Measurements from ENCODE around the gene NCAM1.

NCAM1 gene

DNA sequence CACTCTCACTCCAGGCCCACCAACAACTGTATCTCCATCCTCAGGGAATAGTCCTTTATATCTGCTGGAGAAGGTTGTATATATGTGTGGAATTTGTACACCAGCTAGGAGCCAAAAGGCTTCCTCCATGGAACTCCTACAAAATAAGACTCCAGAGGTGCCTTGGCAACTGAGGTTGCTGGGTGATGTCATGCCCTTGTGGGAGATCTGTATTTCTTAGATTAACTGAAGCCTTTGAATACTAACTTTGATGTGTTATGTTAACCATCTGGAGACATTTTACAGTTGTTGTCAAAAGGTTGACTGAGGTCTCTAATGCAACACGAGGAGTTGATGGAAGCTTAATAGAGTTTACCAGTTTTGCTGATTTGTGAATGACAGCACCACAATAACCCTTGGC, 213.7 kb downstream of the NCAM1 start:
- no peak for DNase-seq

DNA sequence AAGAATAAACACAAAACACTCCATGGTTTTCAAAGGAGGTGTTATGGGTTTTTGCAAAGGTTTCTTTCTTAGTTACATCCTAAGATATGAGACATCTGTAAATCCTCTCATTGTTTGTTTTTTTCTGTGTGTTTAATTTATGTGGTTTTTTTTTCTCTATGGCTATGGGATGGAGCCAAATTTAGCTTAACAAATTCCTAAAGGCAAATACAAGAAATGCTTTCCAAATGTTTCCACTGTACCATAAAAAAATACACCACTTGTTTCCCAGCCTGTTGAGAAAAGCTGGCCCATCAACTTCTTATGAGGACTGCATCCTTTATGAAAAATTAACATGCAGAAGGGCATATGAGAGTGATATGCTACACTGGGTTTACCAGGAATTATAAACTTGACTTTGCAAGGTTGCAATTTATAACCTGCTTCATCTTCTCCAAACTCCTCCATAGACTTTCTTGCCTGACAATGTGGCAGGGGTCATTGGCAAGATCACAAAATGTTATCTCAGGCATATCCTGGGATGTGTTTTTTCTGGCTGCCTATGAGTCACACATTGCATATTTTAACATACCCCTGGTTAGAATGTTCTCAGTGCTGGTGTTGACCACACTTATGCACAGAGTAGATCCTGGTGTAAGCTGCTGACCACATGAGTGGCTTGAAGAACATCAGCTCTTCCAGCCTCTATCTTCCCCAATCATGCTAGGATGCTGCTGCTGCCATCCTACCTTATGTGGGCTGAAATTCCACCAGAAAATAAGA, 215.6 kb downstream of the NCAM1 start:
- no peak for DNase-seq

DNA sequence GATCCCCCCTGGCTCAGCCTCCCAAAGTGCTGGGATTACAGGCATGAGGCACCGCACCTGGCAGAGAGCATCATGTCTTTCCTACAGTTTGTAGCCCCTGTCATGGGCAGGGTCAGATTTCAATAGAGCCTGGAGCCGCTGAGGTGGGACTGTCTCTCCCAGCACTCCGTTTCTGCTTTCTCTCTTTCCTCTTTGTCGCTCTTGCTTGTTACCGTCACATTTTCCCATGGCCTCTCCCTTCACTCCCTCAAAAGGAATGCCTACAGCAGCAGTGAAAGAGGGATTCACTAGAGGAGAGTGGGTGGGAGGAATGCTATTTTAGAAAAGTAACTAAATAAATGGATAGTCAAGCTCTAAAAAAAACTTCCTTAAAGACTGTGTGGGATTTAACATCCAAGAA, 216.5 kb downstream of the NCAM1 start:
- no peak for DNase-seq

DNA sequence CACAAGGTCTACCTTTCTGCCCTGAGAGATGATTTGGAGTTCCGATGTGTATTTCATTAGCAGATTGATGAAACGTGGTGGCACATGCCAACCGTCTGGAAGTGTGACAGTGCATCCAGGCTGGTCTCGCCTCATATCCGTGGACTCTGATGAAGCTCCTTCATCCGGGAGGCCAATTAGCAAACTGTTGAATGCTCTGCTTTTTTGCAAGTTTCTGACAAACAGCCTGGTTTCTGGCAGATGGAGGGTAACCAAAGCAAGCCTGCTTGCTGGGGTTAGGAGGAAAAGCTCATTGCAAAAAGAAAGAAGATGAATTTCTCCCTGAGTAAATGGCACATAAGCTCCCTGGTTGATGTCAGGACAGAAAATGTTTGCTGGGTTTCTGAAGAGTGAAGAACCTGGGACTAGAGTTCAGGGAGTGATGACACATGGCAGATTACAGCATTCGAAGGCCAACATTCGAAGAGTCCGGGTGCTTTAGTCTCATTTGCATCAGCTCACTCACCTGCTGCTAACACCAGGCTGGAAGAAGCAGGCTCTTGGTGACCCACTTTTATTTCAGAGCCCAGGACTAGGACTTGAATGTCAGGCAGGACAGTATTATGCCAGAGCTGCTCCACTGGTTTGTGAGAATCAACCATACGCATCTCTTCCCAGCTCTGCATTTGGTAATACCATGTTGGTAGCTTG, 217.3 kb downstream of the NCAM1 start:
- peak; percentile 56 for DNase-seq

DNA sequence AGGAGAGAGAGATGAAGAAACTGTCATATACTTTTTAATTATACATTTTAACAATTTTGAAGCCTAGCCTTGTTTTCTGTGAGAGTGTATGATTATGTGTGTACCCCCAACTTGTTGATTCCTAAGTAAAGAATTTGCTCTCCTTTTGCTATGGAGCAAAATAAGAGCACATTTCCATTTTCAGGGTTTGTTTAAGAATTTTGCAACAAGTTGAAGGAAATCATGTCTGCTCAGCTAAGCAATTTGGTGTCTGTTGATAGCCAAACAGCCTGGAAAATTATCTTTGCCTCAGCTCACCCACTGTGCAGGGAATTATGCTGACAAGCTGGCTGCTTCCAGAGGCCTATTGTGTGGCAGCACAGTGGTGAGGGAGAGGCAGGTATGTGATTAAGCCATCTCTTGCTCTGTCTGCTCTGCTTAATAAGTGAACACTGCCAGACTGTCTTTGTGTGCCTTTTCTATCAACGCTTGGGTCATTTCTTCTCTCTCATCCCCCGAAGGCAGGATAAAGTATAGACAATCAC, 218.0 kb downstream of the NCAM1 start:
- DNase-seq, result peak; percentile 70

DNA sequence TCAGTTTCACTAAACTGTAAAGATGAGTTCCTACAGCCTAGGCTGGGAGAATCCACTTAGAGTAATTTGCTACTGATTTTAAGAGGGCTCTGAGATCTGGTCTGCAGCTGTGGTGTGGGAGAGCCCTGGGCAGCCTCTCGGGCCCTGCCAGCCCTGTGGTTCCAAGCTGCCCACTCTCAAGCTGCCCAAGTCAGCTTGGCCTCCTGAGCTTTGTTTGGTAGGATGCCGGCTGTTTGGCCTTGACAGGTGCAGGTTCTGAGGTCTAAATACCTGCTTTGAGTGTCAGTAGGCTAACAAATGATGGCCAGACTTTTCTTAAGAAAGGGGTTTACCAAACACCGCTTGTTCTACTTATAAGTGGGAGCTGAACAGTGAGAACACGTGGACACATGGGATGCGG, 219.9 kb downstream of the NCAM1 start:
- no peak for DNase-seq

DNA sequence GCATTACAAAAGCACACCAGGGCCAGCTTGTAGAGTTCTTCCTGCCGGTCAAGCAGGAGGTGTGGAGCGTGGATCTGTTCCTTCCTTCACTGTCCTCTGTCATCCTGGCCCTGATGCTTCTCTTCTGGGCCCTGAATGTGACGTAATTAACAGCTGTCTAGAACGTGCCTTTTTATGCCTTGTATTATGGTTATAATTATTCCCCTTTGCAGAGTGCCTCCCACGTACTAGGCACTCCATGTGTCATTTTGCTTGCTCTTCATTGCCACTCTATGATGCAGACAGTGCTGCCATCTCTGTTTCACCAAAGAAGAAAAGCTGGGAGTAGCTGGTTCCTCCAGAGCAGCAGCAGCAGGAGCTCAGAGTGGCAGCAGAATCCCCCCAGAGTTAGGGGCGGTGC, 221.1 kb downstream of the NCAM1 start:
- no peak for DNase-seq

DNA sequence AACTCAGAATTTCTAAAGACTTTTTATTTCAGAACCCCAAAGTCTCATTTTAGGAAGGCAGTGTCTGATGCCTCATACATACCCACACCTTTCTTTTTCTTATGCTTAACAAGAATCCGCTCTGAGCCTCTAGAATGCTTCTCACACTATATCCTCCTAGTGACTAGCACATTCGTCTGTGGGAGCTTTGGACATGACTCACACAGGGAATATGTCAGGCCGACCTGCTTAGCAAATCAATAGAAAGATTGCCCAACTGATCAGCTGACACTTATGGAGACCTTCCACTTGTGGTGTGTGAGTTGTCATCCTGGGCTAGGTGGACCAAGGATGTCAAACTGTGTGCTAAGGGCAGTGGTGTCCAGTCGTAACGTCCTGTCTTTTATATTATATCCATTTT, 223.3 kb downstream of the NCAM1 start:
- no peak for DNase-seq

DNA sequence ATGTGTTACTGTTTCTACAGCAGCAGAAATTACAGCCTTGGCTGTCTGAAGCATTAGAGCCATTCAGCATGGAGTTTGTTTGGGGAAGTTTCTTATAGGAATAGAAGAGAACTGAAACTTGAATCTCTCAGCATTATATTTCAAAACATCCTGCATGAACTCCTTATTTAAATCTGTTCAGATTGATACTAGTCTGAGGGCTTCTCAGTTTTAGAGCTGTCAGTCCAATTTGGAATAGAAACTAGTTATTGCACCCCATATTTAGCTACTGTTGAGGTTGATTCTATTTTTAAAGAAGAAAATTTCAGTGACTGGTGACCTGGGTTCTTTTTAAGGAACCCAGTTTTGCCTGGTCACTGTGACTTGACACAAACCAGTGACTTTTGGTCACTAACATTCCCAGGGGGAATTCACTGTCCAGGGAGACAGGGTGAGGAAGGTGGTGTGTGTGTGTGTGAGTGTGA, 227.2 kb downstream of the NCAM1 start:
- no peak for DNase-seq

DNA sequence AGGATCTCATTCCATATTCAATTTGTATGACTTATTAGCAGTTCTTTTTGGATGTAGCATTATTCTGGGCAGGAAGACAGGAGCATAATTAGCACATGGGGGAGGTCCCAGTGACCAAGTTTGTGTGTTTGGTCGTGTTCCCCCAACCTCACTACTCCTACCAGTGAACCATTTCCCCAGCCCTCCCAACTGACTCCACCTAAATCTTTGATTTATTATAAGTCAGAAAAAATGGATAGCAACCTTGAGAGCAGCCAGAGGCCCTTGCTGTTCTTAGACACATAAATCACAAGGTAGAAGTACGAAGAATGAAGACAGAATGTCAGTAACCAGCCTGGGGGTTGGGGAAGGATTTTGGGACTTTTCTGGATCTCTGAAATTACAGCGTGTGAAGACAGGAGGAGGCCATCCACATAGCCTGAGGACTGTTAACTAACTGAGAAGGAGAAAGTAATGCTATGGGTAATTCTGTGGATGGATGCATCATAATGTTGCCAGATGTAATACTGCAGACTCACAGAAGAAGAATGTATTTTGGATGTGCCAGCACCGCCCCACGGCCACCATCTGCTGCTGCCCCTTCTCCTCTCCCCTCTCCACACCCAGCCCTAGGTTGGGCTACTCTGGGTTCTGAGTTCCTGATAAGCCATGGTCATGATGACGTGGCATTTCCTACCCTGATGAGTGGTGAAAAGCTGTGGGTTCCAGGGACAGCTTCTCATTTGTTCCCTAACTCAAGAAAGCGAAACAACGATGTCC, 228.9 kb downstream of the NCAM1 start:
- no peak for DNase-seq

DNA sequence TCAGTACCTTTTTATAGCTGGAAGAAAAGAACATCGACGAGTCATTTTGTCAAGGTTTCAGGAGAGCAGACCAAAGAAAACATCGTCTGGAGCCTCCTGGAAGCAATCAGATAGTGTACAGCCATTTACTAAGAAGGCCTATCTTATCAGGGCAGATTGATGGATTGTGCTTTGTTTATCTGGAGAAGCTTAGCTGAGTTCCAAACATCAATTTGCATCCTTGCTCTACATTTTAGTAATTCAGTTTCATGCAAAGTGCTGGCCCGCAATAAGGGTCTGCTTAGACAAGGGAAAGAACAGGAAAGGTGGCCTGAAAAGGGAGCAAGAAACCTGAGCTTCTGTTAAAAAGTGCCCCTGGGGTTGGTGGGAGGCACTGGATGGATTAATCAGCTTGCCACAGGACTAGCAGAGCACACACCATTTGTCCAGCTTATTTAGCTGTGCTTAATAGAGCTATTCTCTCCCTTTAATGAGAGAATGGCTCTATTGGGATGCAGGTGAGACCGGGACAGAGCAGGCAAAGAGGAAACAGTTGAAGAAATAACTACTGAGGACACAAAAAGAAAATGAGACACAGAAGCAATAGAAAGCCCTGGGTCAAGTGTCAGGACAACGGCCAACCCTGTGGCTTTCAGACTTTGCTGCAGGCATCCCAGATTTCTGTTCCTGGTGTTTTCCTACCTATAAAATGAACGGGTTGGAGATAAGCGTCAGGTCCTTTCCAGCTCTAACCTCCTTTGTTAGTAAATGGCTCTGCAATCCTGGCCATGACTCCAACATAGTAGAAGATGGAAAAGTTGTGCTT, 231.1 kb downstream of the NCAM1 start:
- DNase-seq, result no peak

DNA sequence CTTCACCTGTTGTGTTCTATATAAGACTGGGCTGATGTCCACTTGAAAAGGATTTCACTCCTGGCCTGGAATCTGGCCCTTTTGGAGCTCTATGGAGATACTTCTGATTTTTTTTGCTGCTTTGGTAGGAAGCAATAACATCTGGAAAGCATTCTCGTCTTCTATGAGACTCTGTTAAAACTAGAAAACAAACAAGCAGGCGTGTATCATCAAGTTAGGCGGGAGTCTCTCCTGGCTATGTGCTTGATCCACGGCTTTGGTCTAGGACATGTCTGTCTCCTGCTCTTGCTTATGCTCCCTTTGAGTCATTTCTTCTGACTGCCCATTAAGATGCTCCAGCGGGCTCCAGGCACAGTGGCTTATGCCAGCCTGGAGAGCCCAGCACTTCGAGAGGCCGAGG, 231.8 kb downstream of the NCAM1 start:
- no peak for DNase-seq

DNA sequence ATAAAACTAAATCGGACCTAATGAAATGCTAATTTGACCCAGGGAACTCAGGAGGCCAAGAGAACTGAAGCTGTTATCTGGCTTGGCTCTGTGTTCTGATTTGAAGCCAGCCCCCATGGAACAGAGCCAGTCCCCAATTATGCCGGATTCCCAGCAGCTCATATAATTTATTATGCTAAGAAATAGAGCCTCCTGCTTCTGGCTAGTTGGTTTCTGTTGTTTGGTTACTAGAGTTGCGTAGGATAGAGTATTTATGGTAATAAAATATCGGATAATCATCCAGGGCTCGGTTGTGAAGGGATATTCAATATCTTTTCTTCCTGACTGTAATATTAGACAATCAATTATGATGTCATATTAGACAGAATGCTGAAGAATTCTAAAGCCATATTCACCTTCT, 232.7 kb downstream of the NCAM1 start:
- no peak for DNase-seq

DNA sequence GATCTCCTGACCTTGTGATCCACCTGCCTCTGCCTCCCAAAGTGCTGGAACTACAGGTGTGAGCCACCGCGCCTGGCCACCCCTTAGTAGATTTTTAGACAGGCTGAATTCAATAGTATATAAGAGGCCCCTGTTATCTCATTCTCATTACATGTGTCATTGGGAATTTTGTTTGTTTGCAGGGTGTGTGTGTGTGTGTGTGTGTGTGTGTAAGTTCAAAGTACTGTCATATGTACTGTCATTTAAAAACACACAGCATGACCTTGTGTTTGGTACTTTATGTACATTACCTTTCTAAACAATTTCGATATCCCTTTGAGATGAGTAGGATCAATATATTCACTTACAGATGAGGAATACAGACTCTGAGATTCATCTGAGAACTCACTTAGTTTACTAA, 234.5 kb downstream of the NCAM1 start:
- no peak for DNase-seq

DNA sequence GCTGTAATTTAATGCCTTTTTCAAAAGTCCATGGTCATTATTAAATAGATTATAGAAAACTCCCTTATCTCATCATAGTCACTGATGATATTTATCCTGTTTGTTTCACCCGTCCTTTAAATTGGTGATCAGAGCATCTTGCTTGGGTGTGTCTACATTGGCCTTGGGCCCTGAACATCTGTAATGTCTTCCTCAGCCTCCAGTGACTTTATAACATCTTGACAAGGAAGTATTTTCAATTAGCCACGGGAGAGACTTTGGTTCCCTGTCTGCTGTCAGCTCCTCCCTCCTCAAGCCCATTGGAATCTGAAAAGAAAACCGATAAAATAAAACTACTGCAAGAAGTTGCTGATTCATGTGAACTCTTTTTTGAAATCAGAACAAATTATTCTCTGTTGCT, 236.2 kb downstream of the NCAM1 start:
- no peak for DNase-seq

DNA sequence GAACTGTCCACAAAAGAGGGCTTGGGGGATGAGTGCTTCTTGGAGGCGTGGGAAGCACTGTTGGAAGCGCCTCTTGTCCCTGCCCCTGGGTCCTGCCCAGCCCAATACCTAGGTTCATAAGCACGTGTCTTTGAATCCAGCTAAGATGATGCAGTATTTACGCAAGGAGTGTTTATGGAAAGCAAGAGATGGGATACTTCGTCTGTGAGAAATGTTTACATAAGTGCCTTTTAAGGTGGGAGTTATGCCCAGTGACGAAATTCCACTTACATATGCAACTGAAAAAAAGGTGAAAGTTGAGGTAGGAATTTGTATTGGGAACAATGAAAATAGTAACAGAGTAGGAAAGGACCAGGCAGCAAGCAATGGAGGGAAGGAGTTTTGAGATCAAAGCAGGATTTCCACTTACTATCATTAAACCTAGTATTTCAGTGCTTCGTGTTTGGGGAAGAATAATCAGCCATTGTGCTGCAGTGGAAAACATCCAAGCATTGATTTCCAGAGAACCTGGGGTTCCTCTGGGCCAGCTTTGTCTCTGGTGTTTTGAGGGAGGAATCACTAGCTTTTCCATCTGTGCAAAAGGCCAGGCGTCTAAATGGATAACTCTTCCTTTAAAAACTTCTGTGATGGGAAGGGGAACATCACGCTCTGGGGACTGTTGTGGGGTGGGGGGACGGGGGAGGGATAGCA, 237.9 kb downstream of the NCAM1 start:
- no peak for DNase-seq

DNA sequence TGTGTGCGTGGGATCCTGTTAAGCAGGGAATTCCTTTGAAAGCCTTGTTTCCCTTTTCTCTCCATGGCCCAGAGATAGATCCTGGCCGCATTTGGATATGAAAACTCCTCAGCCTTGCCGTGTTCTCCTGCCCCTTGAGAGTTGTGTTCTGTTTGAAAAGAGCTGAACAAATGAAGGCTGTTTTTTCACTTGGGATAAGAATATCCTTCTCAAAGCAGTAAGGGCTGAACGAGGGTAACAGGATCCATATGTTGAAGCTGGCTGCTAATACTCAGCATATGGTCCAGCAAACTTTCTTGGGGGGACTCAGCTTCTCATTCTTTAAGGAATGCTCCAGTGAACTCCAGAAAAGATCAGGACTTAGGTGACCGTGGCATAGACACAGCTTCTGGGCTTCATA, 238.6 kb downstream of the NCAM1 start:
- DNase-seq, result no peak

DNA sequence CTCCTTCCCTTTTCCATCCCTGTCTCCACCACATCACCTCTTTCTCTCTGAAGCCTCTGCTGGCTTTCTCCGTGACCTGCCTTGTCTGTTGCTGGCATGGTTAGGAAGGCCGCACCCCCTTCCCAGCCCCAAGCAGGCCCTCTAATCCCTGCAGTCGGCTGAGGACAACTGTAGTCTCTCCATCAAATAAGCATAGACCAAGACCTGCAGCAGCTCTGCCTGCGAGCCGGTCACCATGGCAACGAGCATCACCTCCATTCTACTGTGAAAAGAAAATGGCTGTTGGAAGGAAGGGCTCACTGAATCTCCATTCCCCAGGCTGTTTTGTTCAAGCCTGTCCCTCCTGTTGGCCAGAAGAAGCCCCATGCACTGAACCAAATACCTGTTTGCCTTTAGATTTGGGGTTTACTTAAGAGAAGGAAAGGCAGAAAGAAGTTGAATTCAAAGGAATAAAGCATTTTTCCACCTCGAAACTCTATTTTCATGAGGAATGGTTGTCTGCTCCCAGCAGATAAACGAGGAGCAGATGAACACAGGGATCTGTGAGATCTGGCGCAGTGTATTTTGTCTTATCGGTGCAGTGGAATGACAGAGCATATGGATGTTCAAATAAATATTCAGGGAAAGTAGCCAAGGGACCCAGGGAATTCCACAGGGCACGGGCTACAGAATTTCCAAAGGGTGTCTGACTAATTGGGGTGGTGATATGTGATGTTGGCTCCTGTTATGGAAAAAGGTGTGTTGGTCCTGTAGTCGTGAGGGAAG, 240.0 kb downstream of the NCAM1 start:
- peak; percentile 80 for DNase-seq

DNA sequence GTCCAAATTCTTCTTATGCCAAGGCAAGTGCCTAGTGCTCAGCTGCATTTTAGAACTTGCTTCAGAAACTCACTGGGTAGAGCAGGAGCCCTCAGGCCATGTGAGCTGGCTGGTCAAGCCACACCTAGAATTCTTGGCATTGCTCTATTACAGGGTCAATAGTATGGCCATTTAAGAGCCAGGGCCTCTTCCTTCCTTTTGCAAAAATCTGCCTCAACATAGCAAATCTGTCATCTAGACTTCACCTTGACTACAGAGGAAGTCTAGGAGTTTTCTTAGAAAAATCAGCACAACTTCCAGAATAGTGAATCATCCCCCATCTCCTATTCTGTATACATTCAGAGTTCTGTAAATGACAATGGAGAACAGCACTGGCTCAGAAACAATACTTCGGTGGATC, 241.2 kb downstream of the NCAM1 start:
- no peak for DNase-seq

DNA sequence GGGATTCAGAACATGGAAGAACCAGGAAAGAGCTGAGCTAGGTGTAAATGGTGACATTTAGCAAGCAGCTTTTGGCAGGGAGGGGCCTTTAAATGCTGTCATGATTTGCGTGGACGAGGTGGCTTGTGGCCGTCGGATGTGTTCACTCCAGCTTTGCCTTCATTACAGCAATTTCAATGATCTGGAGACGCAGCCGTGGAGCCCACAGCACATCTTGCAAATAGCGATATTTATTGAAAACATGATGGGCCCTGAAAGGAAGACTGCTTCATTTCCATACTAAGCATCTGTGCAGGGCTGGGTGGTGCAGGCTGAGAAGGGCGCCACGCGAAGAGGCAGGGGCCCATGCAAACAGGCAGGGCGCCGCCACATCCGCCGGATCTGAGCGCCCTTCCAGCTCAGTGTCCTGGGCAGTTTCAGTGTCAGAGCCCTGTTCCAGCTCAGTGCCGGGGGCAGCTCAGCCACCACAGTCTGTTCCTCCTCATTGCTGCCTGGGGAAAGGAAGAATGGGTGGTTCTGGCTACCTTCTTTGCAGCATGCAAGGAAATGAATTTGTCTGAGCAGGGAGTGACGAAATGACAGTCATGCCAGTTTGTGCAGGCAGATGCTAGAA, 242.0 kb downstream of the NCAM1 start:
- no peak for DNase-seq

DNA sequence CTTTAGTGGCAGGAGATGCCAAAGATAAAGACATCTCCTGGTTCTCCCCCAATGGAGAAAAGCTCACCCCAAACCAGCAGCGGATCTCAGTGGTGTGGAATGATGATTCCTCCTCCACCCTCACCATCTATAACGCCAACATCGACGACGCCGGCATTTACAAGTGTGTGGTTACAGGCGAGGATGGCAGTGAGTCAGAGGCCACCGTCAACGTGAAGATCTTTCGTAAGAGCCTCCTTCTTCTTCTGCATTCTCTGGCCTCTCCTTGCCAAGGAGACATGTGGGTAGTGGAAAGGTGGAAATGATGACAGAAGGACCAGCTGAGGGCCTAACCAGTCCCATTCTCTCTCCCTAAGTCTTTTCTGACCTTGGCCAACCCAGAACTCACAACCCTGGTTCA, 243.1 kb downstream of the NCAM1 start:
- DNase-seq, result no peak
